Stimulated activated CD4-positive, alpha-beta T cell treated with anti-CD3 and anti-CD28 coated beads, Interleukin-2, amount 100 ng/mL, for 4 hours (primary cell): ENCODE data around the gene MAPKBP1.

Experiments
- DNase-seq: peaks from one replicate; pipeline ENCODE4 v3.0.0-alpha.2; 2020; ENCODE audit warnings: low read depth

MAPKBP1 gene

DNA sequence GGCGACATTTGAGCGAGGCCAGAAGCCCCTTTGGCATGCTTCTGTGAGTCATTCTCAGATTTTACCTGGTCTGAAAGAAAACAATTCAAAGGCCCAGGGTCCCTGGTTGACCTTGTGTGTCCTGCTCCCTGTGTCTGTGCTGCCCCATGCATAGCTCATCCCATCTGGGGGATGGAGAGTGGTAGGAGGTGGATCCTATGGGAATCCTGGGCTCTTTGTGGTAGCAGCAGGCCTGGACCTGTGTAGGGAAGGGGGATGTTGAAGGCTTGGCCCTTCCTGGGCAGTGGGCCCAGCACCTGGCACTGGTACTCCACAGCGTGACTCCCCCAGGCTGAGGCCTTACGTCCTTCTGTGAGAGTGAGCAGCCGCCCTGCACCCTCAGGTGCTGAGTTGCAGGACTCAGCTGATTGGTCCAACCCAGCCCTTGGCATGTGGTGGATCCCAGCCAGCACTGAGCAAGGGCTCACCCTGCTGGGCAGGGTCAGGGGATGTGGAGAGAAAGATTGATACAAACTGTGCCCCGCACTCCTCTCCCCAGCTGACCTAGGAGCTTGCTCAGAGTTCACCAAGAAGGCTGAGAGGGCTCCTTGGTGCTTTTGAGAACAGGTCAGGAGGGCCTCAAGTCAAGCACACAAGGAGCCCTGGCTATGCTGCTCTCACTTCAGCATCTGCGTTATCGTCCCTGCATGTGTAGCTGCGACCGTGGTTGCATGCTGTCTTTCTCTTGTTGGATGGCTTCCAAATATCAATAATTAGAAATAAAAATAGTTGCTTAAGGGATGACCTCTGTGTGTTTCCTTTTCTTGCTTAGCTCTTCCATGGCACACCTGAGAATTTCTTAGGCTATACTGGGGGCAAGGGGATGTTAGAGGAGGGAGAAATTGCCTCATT is 32.3 kb downstream of the MAPKBP1 start:
- DNase-seq, result no peak

- no peak for DNase-seq
Observed at GRCh38 chr15:41809121-41809520, 34.8 kb downstream of the MAPKBP1 start.

DNA sequence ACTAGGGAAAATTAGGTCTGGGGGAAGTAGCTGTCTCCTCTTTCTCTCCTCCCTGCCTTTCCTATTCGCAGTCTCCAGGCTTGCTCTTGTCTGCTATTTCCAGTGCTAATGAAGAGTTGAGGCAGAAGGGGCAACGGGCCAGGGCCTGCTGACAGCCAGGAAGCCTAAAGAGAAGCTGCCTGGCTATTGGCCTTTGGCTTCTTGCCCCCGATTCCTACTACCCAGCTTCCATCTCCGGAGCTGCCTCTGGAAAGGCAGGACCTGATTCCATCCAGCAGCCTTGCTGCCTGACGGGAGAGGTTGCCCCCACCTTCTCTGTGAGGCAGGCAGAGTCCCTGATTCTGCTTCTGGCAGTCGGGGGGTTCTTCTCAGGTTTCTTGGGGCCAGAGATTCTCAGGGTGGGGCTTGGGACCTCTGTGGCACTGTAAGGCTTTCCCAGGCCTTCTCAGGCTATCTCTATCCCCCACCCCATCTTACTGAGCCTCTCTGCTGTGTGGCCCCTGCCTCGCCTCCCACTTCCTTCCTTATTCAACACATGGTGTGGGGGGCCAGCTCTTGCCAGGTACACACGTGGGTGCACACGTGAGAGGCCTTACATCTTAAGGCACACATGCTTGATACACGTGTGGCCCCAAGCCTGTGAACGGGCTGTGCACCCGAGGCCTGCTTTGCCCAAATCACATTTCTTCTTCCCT is 35.4 kb downstream of the MAPKBP1 start:
- DNase-seq, result no peak

DNA sequence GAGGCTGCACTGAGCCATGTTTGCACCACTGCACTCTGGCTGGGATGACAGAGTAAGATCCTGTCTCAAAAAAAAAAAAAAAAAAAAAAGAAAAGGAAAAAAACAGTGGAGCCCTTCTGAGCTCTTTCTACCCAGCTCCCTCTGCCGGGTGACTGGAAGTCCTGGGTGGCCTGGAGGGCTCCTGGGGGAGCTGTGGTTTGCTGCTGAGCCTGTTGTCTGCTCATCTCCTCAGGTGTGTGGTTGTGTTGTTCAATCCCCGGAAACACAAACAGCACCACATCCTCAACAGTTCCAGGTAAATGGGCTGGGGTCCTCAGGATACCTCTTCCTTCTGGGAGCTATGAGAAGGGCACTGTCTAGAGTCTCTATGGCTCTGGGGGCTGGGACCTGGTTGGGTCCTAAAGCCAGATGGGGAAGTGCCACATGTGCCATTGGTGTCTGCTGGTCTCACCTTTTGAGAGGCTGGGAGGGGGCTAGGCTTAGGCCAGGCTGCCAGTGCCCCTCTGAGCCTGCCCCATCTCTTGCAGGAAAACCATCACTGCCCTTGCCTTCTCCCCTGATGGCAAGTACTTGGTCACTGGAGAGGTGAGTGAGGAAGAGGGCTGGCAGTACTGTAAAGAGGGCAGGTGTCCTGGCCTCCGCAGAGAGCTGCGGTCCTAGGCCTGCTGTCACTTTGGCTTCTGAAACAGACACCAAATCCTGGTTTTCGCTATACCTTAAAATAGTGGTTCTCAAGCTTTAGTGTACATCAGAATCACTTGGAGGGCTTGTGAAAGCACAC is 36.6 kb downstream of the MAPKBP1 start:
- no peak for DNase-seq

GRCh38 chr15:41811432-41812195 is 37.3 kb downstream of the MAPKBP1 start:
- peak; percentile 63 for DNase-seq

DNA sequence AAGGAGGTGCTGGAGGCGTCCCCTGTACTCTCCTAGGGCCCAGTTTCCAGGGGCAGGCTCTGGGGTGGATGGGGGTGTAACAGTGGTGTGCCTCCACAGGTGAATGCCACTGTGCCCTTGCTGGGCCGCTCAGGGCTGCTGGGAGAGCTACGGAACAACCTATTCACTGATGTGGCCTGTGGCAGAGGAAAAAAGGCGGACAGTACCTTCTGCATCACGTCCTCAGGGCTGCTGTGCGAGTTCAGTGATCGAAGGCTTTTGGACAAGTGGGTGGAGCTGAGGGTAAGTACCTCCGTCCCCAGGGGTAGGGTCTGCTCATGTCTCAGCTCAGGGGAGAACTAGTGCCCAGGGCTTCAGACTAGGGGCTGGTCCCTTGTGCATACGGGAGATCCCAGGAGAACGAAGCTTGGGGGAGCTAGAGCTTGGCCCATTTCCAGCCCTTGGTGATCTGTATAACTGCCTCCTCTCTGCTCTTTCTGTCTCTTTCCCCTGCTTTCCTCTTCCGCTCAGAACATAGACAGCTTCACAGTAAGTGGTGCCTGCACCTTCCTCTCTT is 38.6 kb downstream of the MAPKBP1 start:
- DNase-seq, result no peak

DNA sequence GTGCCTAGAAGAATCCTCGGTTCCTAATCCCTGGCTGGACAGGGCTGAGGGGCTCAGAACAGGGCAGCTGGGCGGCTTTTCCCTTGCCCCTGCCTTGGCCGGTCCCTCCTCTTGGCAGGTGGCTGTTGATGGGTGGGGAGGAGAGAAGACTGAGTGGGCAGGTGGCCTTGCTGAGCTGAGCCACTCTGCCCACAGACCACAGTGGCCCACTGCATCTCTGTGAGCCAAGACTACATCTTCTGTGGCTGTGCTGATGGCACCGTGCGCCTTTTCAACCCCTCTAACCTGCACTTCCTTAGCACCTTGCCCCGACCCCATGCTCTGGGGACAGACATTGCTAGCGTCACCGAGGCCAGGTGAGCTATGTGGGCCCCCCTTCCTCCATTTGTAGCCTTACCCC is 39.1 kb downstream of the MAPKBP1 start:
- DNase-seq, result no peak

- DNase-seq, result no peak
Observed at GRCh38 chr15:41814534-41814933, 40.2 kb downstream of the MAPKBP1 start.

DNA sequence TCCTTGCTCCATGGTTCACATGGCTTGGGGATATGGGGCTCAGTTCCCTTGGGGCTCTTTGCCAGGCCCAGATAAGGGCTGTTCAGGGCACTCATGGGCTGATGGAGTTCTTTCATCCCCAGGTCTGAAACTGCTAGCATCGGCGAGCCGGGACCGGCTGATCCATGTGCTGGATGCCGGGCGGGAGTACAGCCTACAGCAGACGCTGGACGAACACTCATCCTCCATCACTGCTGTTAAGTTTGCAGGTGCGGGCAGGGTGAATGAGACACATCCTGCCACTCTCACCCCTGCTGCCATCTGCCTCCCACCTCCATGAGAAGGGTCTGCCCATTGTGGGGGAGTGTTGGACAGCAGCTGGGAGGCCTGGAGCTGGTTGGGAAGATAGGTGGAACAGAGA is 42.5 kb downstream of the MAPKBP1 start:
- no peak for DNase-seq

DNA sequence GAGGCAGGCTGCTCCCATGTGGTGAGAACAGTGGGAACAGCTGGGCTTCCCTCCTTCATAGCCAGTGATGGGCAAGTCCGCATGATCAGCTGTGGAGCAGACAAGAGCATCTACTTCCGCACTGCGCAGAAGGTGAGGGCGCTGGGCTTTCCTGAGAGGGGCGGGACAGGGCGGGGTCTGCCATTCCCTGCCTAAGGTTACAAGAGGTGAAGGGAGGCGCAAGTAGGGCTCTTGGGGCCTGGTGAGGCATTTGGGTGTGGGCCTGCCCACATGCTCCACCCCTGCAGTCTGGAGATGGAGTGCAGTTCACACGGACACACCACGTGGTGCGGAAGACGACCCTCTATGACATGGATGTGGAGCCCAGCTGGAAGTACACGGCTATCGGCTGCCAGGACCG is 43.0 kb downstream of the MAPKBP1 start:
- DNase-seq, result no peak

DNA sequence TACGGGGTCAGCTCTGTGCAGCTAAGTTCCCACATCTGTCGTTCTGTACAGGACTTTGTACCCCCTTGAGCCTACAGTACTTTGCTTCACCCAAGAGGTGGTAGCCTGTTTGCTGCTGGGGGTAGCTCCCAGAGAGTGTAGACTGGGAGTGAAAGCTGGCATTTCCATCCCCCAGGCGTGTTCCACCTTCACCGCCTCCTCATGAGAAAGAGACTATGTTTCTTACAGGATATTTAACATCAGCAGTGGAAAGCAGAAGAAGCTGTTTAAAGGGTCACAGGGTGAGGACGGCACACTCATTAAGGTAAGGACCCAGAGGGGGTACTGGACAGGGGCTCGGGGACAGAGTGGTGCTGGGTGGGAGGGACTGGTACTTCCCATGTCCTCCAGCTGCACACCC is 43.5 kb downstream of the MAPKBP1 start:
- DNase-seq, result no peak

DNA sequence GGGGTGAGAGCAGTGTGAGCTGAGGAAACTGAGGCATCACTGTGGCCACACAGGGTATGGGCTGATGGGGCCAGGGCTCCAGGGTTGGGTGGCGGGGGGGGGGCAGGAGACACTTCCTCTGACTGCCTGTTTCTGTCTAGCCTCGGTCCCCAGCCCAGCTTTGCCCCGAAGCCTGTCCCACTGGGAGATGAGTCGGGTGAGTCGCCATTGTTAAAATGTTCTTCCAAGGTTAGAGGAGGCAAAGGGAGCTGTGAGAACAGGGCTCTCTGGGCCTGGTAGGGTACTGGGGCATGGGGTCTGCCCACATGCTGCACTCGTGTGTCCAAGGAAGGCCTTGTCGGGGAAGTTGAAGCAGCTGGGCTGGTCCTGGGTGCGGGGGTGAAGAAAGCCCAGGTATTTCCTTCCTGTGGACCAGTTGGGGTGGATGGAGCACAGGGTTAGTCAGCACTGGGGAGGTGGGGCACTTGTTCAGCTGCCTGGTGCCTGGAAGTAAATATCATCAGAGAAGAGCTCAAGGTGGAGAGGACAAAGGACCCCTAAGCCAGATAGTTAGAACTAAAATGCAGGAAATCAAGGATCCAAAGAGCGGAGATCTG is 45.3 kb downstream of the MAPKBP1 start:
- no peak for DNase-seq

DNA sequence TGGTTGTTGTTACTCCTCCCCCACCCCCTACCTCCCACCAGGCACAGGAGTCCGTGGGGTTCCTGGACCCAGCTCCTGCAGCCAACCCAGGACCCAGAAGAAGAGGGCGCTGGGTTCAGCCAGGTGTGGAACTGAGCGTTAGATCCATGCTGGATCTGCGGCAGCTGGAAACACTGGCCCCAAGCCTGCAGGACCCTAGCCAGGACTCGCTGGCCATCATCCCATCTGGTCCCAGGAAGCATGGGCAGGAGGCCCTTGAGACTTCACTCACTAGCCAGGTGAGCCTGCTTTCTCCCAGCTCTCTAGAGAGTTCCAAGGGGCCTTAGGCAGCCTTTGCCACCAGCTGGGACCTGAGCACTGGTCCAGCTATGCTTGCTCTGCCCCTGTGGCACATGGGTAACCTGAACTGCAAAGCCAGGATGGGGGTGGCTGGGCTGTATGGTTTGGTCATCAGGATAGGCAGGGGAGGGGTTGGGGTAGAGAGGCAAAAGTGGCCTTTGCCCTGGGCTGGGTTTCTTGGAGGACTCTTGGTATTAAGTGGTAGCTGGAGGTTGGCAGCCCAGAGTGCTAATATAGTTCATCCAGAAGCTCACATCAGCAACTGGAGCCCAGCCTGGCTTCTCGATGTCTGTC is 46.6 kb downstream of the MAPKBP1 start:
- DNase-seq, result no peak

DNA sequence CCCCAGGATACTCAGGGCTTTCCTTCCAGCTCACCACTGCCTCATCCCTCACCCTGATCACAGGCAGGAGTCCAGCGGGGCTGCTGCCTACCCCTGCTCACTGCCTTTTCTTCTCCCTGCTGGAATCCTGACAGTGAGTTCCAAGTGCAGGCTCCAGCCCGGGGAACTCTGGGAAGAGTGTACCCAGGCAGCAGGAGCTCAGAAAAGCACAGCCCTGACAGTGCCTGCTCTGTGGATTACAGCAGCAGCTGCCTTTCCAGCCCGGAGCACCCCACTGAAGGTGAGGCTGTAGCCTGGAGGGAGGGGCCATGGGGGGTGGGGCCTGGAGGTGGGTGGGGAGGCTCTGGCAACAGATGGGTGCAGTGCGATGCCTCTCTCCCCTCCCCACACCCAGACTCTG is 47.5 kb downstream of the MAPKBP1 start:
- DNase-seq, result no peak

DNA sequence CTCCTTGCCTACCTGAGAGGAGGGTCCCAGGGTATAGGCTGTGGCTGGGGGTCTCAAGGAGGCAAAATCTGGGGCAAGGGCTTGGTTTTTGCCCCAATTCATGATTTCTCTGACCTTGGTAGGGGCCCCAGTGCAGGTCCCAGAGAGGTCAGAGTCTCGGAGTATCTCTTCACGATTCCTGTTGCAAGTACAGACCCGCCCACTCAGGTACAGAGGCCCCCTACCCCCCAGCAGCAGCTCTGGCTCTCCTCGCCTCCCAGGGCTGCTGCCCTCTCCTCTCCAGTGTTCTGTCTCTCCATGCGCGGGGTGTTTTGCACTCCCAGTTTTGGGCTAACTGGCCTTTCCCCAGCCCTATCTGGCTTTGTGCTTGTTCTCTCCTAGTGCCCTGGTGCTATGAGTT is 48.2 kb downstream of the MAPKBP1 start:
- DNase-seq, result no peak

GRCh38 chr15:41822957-41823356 is 48.7 kb downstream of the MAPKBP1 start:
- DNase-seq, result no peak

DNA sequence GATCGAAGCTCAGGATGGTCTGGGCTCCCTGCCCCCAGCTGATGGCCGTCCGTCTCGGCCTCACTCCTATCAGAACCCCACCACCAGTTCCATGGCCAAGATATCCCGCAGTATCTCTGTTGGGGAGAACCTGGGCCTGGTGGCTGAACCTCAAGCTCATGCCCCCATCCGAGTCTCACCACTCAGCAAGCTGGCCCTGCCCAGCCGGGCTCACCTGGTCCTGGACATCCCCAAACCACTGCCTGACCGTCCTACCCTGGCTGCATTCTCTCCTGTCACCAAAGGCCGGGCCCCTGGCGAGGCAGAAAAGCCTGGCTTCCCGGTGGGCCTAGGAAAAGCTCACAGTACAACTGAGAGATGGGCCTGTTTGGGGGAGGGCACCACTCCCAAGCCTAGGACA is 49.2 kb downstream of the MAPKBP1 start:
- DNase-seq, result no peak

GRCh38 chr15:41824062-41824745 is 49.9 kb downstream of the MAPKBP1 start:
- DNase-seq, result no peak

- DNase-seq, result no peak
Observed at GRCh38 chr15:41825145-41825544, 50.9 kb downstream of the MAPKBP1 start.
